Esophagus muscularis mucosa (tissue), 4 donors: ENCODE measurements around the gene CPA5. TPM values are rescaled to one million over a fixed set of nuclear protein-coding genes. Genes with fewer than 3 reads are reported as not detected.

Experiments
- DNase-seq: peaks from one replicate; pipeline ENCODE4 v3.0.0-alpha.2; 2017; ENCODE audit errors: extremely low spot score
- H3K27ac ChIP-seq, 4 donors: fragments of 200-600 bp; sonication (generic); replicated peaks in 1 of 4; 1 replicate in 3 of 4; 2 replicates in 1 of 4; pipeline ENCODE4 v1.5.1; 2016 to 2019; ENCODE audit warnings: mild to moderate bottlenecking in 1 of 4
- H3K27me3 ChIP-seq, 4 donors: fragments of 200-600 bp; sonication (generic); one replicate each; pipeline versions ENCODE4 v1.5.1 to v1.6.0; 2016 to 2019
- H3K36me3 ChIP-seq, 4 donors: fragments of 200-600 bp; sonication (generic); one replicate each; pipeline ENCODE4 v1.5.1; 2016 to 2019
- H3K4me1 ChIP-seq, 4 donors: fragments of 200-600 bp; sonication (generic); one replicate each; pipeline ENCODE4 v1.5.1; 2016 to 2019
- H3K4me3 ChIP-seq, 4 donors: fragments of 200-600 bp; sonication (generic); 1 replicate in 2 of 4; 2 replicates in 2 of 4; pipeline ENCODE4 v1.5.1; 2016 to 2019; ENCODE audit warnings: mild to moderate bottlenecking in 4 of 4, moderate library complexity in 1 of 4
- H3K9me3 ChIP-seq, 4 donors: fragments of 200-600 bp; sonication (generic); 1 replicate in 3 of 4; 2 replicates in 1 of 4; pipeline ENCODE4 v1.5.1; 2016 to 2019
- EP300 ChIP-seq: sonication (generic); formaldehyde crosslinking; IDR thresholded peaks from one replicate; pipeline ENCODE4 v1.6.1; 2017; ENCODE audit warnings: antibody characterized with exemption
- POLR2A ChIP-seq: fragments of 450-650 bp; IDR thresholded peaks from one replicate; pipeline ENCODE4 v1.6.1; 2017; ENCODE audit warnings: antibody characterized with exemption, moderate library complexity, mild to moderate bottlenecking, low read depth
- POLR2AphosphoS5 ChIP-seq, 2 donors: sonication (generic); formaldehyde crosslinking; IDR thresholded peaks; one replicate each; pipeline ENCODE4 v1.6.1; 2017; ENCODE audit warnings: antibody characterized with exemption in 2 of 2
- WGBS: methylation state at CpG from one replicate; pipeline ENCODE4 v1.1.5; 2018; 5-methylcytosine and 5-hydroxymethylcytosine counted together
- intact Hi-C: fragments of 100-400 bp; cut with DNase I; formaldehyde crosslinking; loops from one replicate; pipeline ENCODE4 v1.15.1; 2023
- total RNA-seq, 4 donors: library from RNA; depleted of rRNA; stranded (reverse); fragments of >200 nt; gene quantifications; one replicate each; pipeline versions ENCODE4 v1.1.0 to v1.2.1, GENCODE V29; 2016
- TF ChIP-seq, protein P1 (sequence below), 3 experiments: fragments of 200-600 bp in 2 of 3; fragments of 450-650 bp in 1 of 3; sonication (generic) in 2 of 3; IDR thresholded peaks; one replicate each; pipeline ENCODE4 v1.5.1; 2017 to 2019; ENCODE audit warnings: antibody characterized with exemption in 3 of 3, mild to moderate bottlenecking in 2 of 3, moderate library complexity in 1 of 3

CPA5 gene, protein sequence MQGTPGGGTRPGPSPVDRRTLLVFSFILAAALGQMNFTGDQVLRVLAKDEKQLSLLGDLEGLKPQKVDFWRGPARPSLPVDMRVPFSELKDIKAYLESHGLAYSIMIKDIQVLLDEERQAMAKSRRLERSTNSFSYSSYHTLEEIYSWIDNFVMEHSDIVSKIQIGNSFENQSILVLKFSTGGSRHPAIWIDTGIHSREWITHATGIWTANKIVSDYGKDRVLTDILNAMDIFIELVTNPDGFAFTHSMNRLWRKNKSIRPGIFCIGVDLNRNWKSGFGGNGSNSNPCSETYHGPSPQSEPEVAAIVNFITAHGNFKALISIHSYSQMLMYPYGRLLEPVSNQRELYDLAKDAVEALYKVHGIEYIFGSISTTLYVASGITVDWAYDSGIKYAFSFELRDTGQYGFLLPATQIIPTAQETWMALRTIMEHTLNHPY
- total RNA-seq = not detected

DNA sequence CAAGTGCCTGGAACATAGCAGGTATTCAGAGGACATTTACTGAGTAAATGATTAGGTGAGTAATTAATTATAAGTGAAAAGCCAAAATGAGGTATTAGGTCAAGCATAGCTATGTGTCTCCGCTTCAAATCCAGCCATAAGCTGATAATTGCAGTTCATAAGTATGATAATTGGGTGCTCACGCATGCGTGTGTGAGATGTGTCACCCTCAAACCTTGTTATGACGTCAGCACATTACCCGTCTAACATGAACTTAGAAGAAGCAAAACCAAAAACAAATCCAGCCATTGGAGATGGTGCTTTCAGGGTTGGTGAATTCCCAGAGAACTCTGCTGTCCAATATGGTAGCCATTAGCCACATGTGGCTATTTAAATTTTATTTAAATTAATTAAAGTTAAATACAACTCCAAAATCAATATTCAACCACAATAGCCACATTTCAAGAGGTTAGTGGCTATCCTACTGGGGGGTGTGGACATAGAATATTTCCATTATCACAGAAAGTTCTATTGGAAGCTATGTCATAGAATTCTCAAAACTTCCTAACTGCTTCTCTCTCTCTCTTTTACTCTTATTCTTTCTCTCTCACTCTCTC, at the start of gene CPA5:
Gene CPA5 (plus strand): TSS at position 546 of the 596 bp plus-strand sequence. CDS start 1,670 bp downstream, outside the sequence.
- WGBS = 92% methylated on average over 5 of the region's 5 CpGs
- DNase-seq = no peak
- Histone ChIP-seq H3K4me3 (peak within 1 kb of the TSS in 2 of 4 donors; percentile 16), H3K27ac (no peak within 1 kb of the TSS), H3K9me3 (no peaks in the 10 kb centered on the region), H3K4me1 (no peaks in the 10 kb centered on the region), H3K36me3 (no peaks in the 10 kb centered on the region), H3K27me3 (no peaks in the 10 kb centered on the region)
- TF ChIP-seq, protein P1, sequence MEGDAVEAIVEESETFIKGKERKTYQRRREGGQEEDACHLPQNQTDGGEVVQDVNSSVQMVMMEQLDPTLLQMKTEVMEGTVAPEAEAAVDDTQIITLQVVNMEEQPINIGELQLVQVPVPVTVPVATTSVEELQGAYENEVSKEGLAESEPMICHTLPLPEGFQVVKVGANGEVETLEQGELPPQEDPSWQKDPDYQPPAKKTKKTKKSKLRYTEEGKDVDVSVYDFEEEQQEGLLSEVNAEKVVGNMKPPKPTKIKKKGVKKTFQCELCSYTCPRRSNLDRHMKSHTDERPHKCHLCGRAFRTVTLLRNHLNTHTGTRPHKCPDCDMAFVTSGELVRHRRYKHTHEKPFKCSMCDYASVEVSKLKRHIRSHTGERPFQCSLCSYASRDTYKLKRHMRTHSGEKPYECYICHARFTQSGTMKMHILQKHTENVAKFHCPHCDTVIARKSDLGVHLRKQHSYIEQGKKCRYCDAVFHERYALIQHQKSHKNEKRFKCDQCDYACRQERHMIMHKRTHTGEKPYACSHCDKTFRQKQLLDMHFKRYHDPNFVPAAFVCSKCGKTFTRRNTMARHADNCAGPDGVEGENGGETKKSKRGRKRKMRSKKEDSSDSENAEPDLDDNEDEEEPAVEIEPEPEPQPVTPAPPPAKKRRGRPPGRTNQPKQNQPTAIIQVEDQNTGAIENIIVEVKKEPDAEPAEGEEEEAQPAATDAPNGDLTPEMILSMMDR (IDR thresholded peaks at IDR 0.05) = no peak
- TF ChIP-seq POLR2A (no peak), EP300 (no peak), POLR2AphosphoS5 (IDR thresholded peaks at IDR 0.05) (no peak)
- intact Hi-C loops = no loop called here

DNA sequence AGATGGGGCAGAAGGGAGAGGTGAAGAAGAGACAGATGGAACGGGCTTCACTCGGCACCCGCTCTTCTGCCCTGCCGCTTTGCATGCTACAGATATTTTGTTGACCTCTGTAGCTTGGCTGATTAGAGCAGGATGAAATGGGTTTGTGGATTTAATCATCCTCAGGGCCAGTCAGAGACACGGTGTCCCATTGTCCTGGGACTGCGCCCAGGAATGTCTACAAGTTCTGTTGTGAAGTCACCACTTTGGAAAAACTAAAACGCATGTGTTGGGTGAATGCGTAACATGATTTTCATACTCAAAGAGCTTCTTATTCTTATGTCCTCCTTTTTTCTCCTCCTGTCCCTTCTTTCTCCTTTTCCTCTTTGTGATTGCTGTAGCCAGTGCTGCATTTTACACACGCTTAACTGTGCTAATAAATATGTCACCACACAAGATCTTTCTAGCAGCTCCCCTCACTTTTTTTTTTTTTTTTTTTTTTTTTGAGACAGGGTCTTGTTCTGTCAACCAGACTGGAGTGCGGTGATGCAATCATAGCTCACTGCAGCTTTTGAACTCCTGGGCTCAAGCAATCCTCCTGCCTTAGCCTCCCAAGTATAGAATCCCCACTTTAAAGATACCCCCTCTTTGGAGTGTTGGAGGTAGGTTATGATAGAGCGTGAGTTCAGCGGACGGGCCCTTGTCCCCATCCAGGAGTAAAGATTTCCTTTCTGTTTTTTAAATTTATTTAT, 48.2 kb upstream of the CPA5 start:
- no peak for DNase-seq
- H3K9me3 ChIP-seq = no peaks in the 10 kb centered on the region
- no peak overlapping the region for H3K27ac ChIP-seq
- no peaks in the 10 kb centered on the region for H3K36me3 ChIP-seq
- H3K4me3 ChIP-seq = no peak overlapping the region
- TF ChIP-seq, protein P1 (IDR thresholded peaks at IDR 0.05) = no peak
- TF ChIP-seq POLR2A (no peak), POLR2AphosphoS5 (IDR thresholded peaks at IDR 0.05) (no peak), EP300 (no peak)
- 91% methylated on average over 13 of the region's 13 CpGs for WGBS
- H3K27me3 ChIP-seq = no peaks in the 10 kb centered on the region
- intact Hi-C loops = no loop called here
- no peaks in the 10 kb centered on the region for H3K4me1 ChIP-seq

DNA sequence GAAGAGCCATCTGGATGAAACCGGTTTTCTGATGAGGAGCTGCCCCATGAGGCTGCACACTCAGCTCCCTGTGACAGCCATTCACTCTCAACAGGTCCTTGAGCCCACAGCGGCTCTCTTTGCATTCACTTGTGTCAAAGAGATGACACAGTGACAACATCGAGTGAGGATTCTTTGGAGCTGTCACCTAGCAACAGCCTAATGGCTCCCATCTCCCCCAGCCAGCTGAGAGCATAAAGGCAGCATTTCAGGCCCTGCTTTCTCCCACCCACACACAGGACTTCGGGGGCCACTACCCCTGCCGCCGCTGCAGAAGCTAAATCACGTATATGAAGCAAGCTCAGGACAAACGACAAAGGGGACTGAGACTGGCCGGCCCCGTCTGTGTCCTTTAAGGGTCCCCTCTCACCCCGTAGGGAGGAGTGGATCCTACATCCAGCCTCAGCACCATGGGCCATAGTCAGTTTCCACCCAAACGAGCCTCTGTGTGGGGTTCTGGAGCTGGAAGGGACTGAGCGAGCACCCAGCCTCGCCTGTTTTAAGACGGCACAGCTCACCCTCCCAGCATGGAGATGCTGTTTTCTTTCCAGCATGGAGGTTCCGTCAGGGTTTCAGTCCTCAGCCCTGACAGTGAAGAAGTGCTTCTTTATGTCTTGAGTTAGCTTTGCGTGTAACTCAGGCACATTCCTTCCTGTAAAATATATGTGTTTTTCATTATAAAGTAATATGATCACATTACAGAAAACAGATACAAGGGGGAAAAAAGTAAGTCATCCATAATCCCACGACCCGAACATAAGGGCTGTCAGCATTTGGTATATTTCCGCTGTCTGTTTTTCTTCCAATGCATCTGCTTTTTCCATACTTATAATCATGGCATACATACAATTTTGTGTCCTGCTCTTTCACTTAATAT, 46.7 kb upstream of the CPA5 start:
- intact Hi-C loops = no loop called here
- Histone ChIP-seq H3K9me3 (no peaks in the 10 kb centered on the region), H3K27me3 (no peaks in the 10 kb centered on the region), H3K27ac (no peak overlapping the region), H3K4me1 (no peaks in the 10 kb centered on the region), H3K4me3 (no peak overlapping the region), H3K36me3 (no peaks in the 10 kb centered on the region)
- TF ChIP-seq, protein P1 (IDR thresholded peaks at IDR 0.05) = no peak
- TF ChIP-seq POLR2AphosphoS5 (IDR thresholded peaks at IDR 0.05) = no peak
- TF ChIP-seq POLR2A = no peak
- TF ChIP-seq EP300 = no peak
- WGBS = 82% methylated on average over 20 of the region's 20 CpGs
- no peak for DNase-seq

DNA sequence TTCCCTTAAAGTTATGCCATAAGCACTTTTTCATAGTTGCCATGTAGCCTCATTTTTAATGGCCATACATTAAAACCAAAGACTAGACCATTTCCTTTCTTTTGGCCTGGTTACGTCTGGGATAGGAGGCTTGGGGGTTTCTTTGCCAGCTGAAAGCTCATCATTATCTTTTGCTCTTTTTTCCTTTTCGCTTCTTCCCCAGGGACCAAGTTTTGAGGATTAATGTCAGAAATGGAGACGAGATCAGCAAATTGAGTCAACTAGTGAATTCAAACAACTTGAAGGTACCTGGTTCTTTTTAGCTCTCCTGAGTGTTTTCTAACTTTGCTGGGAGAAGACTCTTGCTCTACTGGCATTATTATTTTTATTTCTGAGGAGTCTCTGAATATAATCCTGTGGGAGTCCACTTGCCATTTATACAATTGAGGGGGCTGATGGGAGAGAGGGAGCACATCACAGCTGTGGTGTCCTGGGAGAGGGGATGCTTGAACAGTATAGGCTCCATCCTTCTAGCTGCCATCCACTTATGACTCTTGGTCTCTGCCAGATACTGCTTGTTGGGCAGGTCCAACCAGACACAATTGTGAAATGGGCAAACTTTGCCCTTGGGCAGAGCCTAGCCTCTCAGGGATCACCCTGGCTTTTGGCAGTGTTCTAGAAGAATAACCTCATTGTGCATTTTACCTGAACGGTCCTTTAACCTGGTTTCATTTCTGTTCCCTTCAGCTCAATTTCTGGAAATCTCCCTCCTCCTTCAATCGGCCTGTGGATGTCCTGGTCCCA, 45.9 kb upstream of the CPA5 start:
- no peak overlapping the region for H3K4me3 ChIP-seq
- H3K27me3 ChIP-seq = no peaks in the 10 kb centered on the region
- H3K4me1 ChIP-seq = no peaks in the 10 kb centered on the region
- H3K27ac ChIP-seq = no peak overlapping the region
- intact Hi-C loops = no loop called here
- H3K36me3 ChIP-seq = no peaks in the 10 kb centered on the region
- H3K9me3 ChIP-seq = no peaks in the 10 kb centered on the region
- DNase-seq = no peak
- 80% methylated on average over 5 of the region's 5 CpGs for WGBS
- no peak for TF ChIP-seq EP300
- TF ChIP-seq, protein P1 (IDR thresholded peaks at IDR 0.05) = no peak
- no peak for TF ChIP-seq POLR2A
- no peak for TF ChIP-seq POLR2AphosphoS5 (IDR thresholded peaks at IDR 0.05)
